Naive thymus-derived CD4-positive, alpha-beta T cell (primary cell): ENCODE data around the gene SLC5A9. TPM values are rescaled to one million over a fixed set of nuclear protein-coding genes. Genes with fewer than 3 reads are reported as not detected.
A peak's percentile ranks its signal among the peaks of the same experiment; 100 is the strongest.

ENCODE experiments used
- ATAC-seq: fragments of 150-1000 bp; cut with Tn5 transposase; 2 replicates; pipeline ENCODE4 v1.10.0; 2021; ENCODE audit warnings: mild to moderate bottlenecking, moderate library complexity
- CTCF ChIA-PET: fragments of 350-600 bp; sonication (Branson Sonifier 250); formaldehyde crosslinking; loops from one replicate; lab custom pipeline; 2021; ENCODE audit warnings: antibody characterized with exemption; lab: Charles Lee
- POLR2A ChIA-PET: fragments of 350-600 bp; sonication (Branson Sonifier 250); formaldehyde crosslinking; loops from one replicate; lab custom pipeline; 2021; ENCODE audit warnings: antibody characterized with exemption, inconsistent platforms; lab: Charles Lee
- DNase-seq, 9 donors: peaks; one replicate each; pipeline versions ENCODE4 v3.0.0 to v3.0.0-alpha.2; 2020 to 2022; ENCODE audit warnings: mixed read lengths in 1 of 9
- H3K27ac ChIP-seq: one replicate; pipeline ENCODE4 v1.7.0; 2013; ENCODE audit warnings: mild to moderate bottlenecking, low read depth, low read length, moderate library complexity
- H3K27me3 ChIP-seq, 2 donors: one replicate each; pipeline ENCODE4 v1.7.0; 2013; ENCODE audit warnings: low read length in 2 of 2, mild to moderate bottlenecking in 2 of 2, moderate library complexity in 2 of 2; ENCODE audit not compliant: control insufficient read depth in 2 of 2, insufficient read depth in 2 of 2
- H3K36me3 ChIP-seq, 3 experiments: 1 replicate in 2 of 3; 2 replicates in 1 of 3; pipeline ENCODE4 v1.7.0; 2013; ENCODE audit warnings: low read length in 3 of 3, mild to moderate bottlenecking in 3 of 3, moderate library complexity in 1 of 3; ENCODE audit not compliant: insufficient read depth in 3 of 3, control insufficient read depth in 2 of 3
- H3K4me1 ChIP-seq, 2 donors: one replicate each; pipeline ENCODE4 v1.7.0; 2013; ENCODE audit warnings: low read length in 2 of 2, mild to moderate bottlenecking in 2 of 2, moderate library complexity in 1 of 2; ENCODE audit not compliant: control insufficient read depth in 2 of 2, insufficient read depth in 2 of 2
- H3K4me3 ChIP-seq: 2 replicates; pipeline ENCODE4 v1.7.0; 2013; ENCODE audit warnings: mild to moderate bottlenecking, low read length
- H3K9me3 ChIP-seq, 3 experiments: 1 replicate in 2 of 3; 2 replicates in 1 of 3; pipeline ENCODE4 v1.7.0; 2013; ENCODE audit warnings: low read length in 3 of 3; ENCODE audit not compliant: control insufficient read depth in 2 of 3
- H3K27ac Mint-ChIP-seq, 9 donors: one replicate each; pipeline ENCODE4 v1.8.0; 2020 to 2022; ENCODE audit warnings: mixed read lengths in 9 of 9, mild to moderate bottlenecking in 8 of 9, moderate library complexity in 5 of 9, inconsistent platforms in 2 of 9
- H3K27me3 Mint-ChIP-seq, 5 donors: one replicate each; pipeline ENCODE4 v1.8.0; 2021 to 2022; ENCODE audit warnings: mixed read lengths in 5 of 5, mild to moderate bottlenecking in 1 of 5
- H3K36me3 Mint-ChIP-seq, 5 donors: one replicate each; pipeline ENCODE4 v1.8.0; 2020 to 2022; ENCODE audit warnings: mixed read lengths in 5 of 5, mild to moderate bottlenecking in 3 of 5, inconsistent platforms in 1 of 5
- H3K4me1 Mint-ChIP-seq, 7 donors: one replicate each; pipeline ENCODE4 v1.8.0; 2020 to 2022; ENCODE audit warnings: mixed read lengths in 7 of 7, mild to moderate bottlenecking in 3 of 7, inconsistent platforms in 1 of 7
- H3K4me3 Mint-ChIP-seq, 10 donors: one replicate each; pipeline ENCODE4 v1.8.0; 2020 to 2022; ENCODE audit warnings: mild to moderate bottlenecking in 10 of 10, mixed read lengths in 10 of 10, moderate library complexity in 6 of 10, inconsistent platforms in 2 of 10
- H3K9me3 Mint-ChIP-seq, 11 donors: one replicate each; pipeline ENCODE4 v1.8.0; 2020 to 2022; ENCODE audit warnings: mixed read lengths in 11 of 11, mild to moderate bottlenecking in 4 of 11, inconsistent platforms in 1 of 11, moderate library complexity in 1 of 11
- intact Hi-C, 2 donors: fragments of 100-400 bp; cut with micrococcal nuclease; formaldehyde crosslinking; loops; one replicate each; pipeline ENCODE4 v1.15.1; 2023
- polyA plus RNA-seq, 2 donors: library from polyadenylated mRNA; unstranded; fragments of 300-500 nt; fragmentation: Illumina TruSeq; gene quantifications; one replicate each; pipeline ENCODE4 v1.2.3, GENCODE V29; 2021
- total RNA-seq, 6 experiments: library from RNA in 5 of 6; stranded (reverse) in 5 of 6; gene quantifications; 1 replicate in 5 of 6; 2 replicates in 1 of 6; pipeline ENCODE4 v1.2.3 and lab custom pipeline; 2021 to 2026

SLC5A9 gene
- total and polyA plus RNA-seq, 7 experiments from 2014 or later: not detected

DNA sequence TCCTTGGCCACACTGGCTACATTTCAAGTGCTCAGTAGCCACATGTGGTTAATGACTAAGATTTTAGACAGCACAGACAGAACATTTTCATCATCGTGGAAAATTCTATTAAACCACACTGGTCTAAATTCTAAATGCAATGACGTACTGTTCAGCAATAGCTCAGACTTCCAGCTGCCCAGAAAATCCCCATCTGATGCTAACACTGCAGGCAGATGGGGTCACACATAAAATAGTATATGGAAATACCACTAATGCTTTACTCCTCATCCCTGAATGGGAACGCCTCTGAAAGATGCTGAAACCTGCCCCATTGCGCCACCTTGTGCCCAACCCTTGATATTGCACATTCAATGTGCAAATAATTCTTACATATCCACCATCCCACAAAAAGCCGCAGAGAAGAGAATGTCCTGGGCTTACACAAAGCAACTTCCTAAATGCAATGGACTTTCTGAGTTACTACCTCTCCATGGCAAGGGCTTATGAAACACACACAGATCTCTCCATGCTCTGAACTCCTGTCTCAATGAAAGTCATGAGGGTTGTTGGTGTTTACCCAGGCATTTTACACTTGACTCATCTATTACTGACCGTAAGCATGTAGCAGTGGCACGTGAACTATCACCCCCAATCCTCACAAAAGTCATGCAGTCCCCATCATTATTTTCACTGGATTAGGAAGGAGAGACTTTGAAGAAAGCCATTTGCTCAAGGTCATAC lies 20.3 kb upstream of the SLC5A9 start:
- intact Hi-C loops: loop anchor here (1.0 to 5.0 kb wide), 5 partner anchors 34 to 110 kb away; no protein-coding TSS in a partner anchor

DNA sequence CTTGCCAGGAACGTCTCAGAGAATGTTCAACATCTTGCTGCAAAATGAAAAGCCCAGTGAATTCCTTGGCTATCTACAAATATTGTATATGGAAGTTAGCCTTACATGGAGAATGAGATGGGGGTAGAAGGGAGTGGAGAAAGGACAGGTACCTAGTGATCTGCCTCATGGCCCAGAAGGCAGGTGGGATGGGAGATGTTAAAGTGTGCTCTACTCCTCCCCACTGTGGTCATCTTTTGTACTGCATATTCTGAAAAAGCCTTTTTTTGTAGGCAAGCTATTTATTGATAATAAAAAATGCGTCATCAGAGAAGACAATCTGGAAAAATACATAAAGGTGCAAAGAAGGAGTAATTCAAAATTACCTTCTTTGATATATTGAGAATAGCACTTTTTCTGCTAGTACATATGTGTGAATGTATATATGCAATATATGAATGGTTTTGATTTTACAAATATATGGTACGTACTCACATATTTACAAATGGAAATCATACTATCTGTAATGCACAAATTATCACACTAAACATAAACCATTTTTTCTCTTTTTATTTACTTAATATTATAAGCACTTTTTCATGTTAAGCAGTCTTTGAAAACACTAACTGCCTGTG lies 19.1 kb upstream of the SLC5A9 start:
- H3K36me3 Mint-ChIP-seq: no peaks in the 10 kb centered on the region

More for the DNA sequence above, 20.3 kb upstream of the SLC5A9 start:
- POLR2A ChIA-PET: no interaction called here
- Histone ChIP-seq H3K27me3 (no peaks in the 10 kb centered on the region), H3K4me1 (no peaks in the 10 kb centered on the region), H3K27ac (no peak overlapping the region), H3K9me3 (no peaks in the 10 kb centered on the region), H3K36me3 (no peaks in the 10 kb centered on the region), H3K4me3 (no peak overlapping the region)
- CTCF ChIA-PET: interaction anchor here (1.0 to 1.3 kb wide), 2 partner anchors 33 to 97 kb away, joined by 3 read pairs; no protein-coding TSS in a partner anchor
- peak; percentile 72 for ATAC-seq
- Mint-ChIP-seq H3K4me1 (no peaks in the 10 kb centered on the region), H3K4me3 (no peak overlapping the region), H3K36me3 (no peaks in the 10 kb centered on the region), H3K9me3 (no peaks in the 10 kb centered on the region), H3K27ac (no peak overlapping the region), H3K27me3 (peaks cover 0 to 5% (median 0%) of the 10 kb centered on the region in 5 donors)
- DNase-seq: peak in 8 of 9 donors; percentile 16 to 55 (median 45)

DNA sequence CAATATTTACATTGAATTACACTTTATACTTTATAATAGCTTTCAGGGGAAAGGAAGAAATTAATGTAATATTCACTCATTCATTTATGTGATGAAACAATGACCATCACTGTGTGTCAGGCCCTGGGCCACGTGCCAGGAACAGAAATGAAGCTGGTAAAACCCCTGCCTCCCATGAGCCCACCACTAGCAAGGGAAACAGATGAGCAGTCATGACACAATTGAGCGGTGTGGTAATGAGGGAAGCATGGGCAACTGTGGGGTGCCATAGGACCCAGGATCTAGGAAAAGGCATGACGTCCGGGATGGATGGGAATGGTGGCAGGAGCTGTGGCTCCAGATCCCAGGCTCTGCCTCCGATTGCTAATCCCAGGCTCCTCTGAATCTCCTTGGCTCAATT lies 17.0 kb upstream of the SLC5A9 start:
- no peaks in the 10 kb centered on the region for H3K9me3 Mint-ChIP-seq
- Histone ChIP-seq H3K4me3 (no peak overlapping the region), H3K27ac (no peak overlapping the region), H3K4me1 (no peaks in the 10 kb centered on the region), H3K9me3 (no peaks in the 10 kb centered on the region), H3K27me3 (no peaks in the 10 kb centered on the region), H3K36me3 (no peaks in the 10 kb centered on the region)
- ChIA-PET POLR2A (no interaction called here), CTCF (no interaction called here)
- intact Hi-C loops: no loop called here
- DNase-seq (no peak), ATAC-seq (no peak)
- peaks cover 0 to 5% (median 0%) of the 10 kb centered on the region in 5 donors for H3K27me3 Mint-ChIP-seq
- H3K36me3 Mint-ChIP-seq: no peaks in the 10 kb centered on the region
- H3K4me1 Mint-ChIP-seq: no peaks in the 10 kb centered on the region
- no peak overlapping the region for H3K4me3 Mint-ChIP-seq
- H3K27ac Mint-ChIP-seq: no peak overlapping the region

More for the DNA sequence above, 19.1 kb upstream of the SLC5A9 start:
- Mint-ChIP-seq H3K4me3 (no peak overlapping the region), H3K27ac (no peak overlapping the region), H3K9me3 (no peaks in the 10 kb centered on the region), H3K4me1 (no peaks in the 10 kb centered on the region), H3K27me3 (peaks cover 0 to 5% (median 0%) of the 10 kb centered on the region in 5 donors)
- CTCF ChIA-PET: interaction anchor here (1.0 to 1.3 kb wide), 4 partner anchors 12 to 110 kb away, joined by 3 to 5 read pairs (median 3); no protein-coding TSS in a partner anchor
- POLR2A ChIA-PET: no interaction called here
- DNase-seq (peak in 4 of 9 donors; percentile 4 to 33 (median 22)), ATAC-seq (peak; percentile 53)
- H3K27me3 ChIP-seq: no peaks in the 10 kb centered on the region
- intact Hi-C loops: loop anchor here in 1 of 2 donors (5.0 kb wide), 1 partner anchor 111 kb away; no protein-coding TSS in a partner anchor
- no peaks in the 10 kb centered on the region for H3K36me3 ChIP-seq
- H3K4me1 ChIP-seq: no peaks in the 10 kb centered on the region
- H3K9me3 ChIP-seq: no peaks in the 10 kb centered on the region
- no peak overlapping the region for H3K27ac ChIP-seq
- no peak overlapping the region for H3K4me3 ChIP-seq

DNA sequence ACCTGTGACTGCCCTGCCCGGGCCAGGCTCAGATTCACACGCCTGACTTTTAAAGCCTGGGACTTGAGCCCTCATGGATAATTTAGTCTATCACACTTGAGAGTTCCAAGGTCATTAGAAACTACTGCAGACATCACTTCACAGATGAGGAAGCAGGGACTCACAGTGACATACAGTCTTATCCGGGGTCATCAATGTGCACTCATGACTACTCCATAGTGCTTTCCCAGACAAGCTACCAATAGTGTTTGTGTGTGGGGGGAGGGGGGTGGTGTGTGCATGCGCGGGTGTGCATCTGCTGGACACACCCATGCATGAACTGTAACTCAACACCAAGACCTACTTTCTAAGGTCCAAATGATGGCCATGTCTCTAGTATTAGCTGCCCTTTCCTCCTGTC lies 16.1 kb upstream of the SLC5A9 start:
- ChIA-PET CTCF (no interaction called here), POLR2A (no interaction called here)
- Histone ChIP-seq H3K27ac (no peak overlapping the region), H3K27me3 (no peaks in the 10 kb centered on the region), H3K36me3 (no peaks in the 10 kb centered on the region), H3K4me3 (no peak overlapping the region), H3K4me1 (no peaks in the 10 kb centered on the region), H3K9me3 (no peaks in the 10 kb centered on the region)
- DNase-seq (no peak), ATAC-seq (no peak)
- H3K36me3 Mint-ChIP-seq: no peaks in the 10 kb centered on the region
- H3K9me3 Mint-ChIP-seq: no peaks in the 10 kb centered on the region
- peaks cover 0 to 3% (median 0%) of the 10 kb centered on the region in 5 donors for H3K27me3 Mint-ChIP-seq
- H3K27ac Mint-ChIP-seq: no peak overlapping the region
- no peak overlapping the region for H3K4me3 Mint-ChIP-seq
- H3K4me1 Mint-ChIP-seq: no peaks in the 10 kb centered on the region
- intact Hi-C loops: no loop called here

GRCh38 chr1:48207131-48207530 lies 15.4 kb upstream of the SLC5A9 start:
- H3K4me1 Mint-ChIP-seq: no peaks in the 10 kb centered on the region
- H3K36me3 Mint-ChIP-seq: no peaks in the 10 kb centered on the region
- intact Hi-C loops: no loop called here
- H3K9me3 ChIP-seq: no peaks in the 10 kb centered on the region
- no peaks in the 10 kb centered on the region for H3K27me3 ChIP-seq
- H3K4me3 ChIP-seq: no peak overlapping the region
- no peaks in the 10 kb centered on the region for H3K9me3 Mint-ChIP-seq
- POLR2A ChIA-PET: no interaction called here
- H3K4me1 ChIP-seq: no peaks in the 10 kb centered on the region
- peaks cover 0 to 3% (median 0%) of the 10 kb centered on the region in 5 donors for H3K27me3 Mint-ChIP-seq
- H3K27ac Mint-ChIP-seq: no peak overlapping the region
- DNase-seq (no peak), ATAC-seq (no peak)
- no peak overlapping the region for H3K4me3 Mint-ChIP-seq
- no peak overlapping the region for H3K27ac ChIP-seq
- H3K36me3 ChIP-seq: no peaks in the 10 kb centered on the region
- CTCF ChIA-PET: no interaction called here

GRCh38 chr1:48207536-48208075 lies 14.9 kb upstream of the SLC5A9 start:
- POLR2A ChIA-PET: no interaction called here
- no peaks in the 10 kb centered on the region for H3K27me3 ChIP-seq
- Mint-ChIP-seq H3K27ac (no peak overlapping the region), H3K36me3 (no peaks in the 10 kb centered on the region), H3K4me3 (no peak overlapping the region), H3K4me1 (no peaks in the 10 kb centered on the region), H3K9me3 (no peaks in the 10 kb centered on the region), H3K27me3 (peaks cover 0 to 3% (median 0%) of the 10 kb centered on the region in 5 donors)
- no peak overlapping the region for H3K4me3 ChIP-seq
- H3K4me1 ChIP-seq: no peaks in the 10 kb centered on the region
- no peaks in the 10 kb centered on the region for H3K36me3 ChIP-seq
- intact Hi-C loops: no loop called here
- DNase-seq (no peak), ATAC-seq (no peak)
- CTCF ChIA-PET: interaction anchor here (0.8 kb wide), 1 partner anchor 11 kb away, joined by 4 read pairs; no protein-coding TSS in a partner anchor
- no peak overlapping the region for H3K27ac ChIP-seq
- H3K9me3 ChIP-seq: no peaks in the 10 kb centered on the region
